HepG2 (cell line): ENCODE measurements around the gene PNLIP. TPM values are rescaled to one million over a fixed set of nuclear protein-coding genes. Genes with fewer than 3 reads are reported as not detected.

Experiments used
- ATAC-seq: fragments of 200-7000 bp; cut with Tn5 transposase; 3 replicates; pipeline ENCODE4 v1.9.1; 2020; ENCODE audit warnings: mild to moderate bottlenecking, moderate library complexity
- BruUV-seq: library from RNA; stranded (reverse); fragments of 400-500 nt; replicated peaks from 2 replicates; lab custom pipeline; 2021; lab: Mats Ljungman, UMichigan
- CTCF ChIA-PET: fragments of 300-600 bp; formaldehyde crosslinking; extraction: SDS; loops from one replicate; lab custom pipeline; 2021; ENCODE audit warnings: low total read pairs, inconsistent platforms, low intra/inter-chr PET ratio; lab: Yijun Ruan, JAX
- POLR2A ChIA-PET: fragments of 350-600 bp; sonication (Branson Sonifier 250); formaldehyde crosslinking; loops from one replicate; lab custom pipeline; 2020; ENCODE audit warnings: antibody characterized with exemption, inconsistent platforms; lab: Yijun Ruan, JAX
- DNase-seq: peaks from one replicate; pipeline ENCODE4 v3.0.0-alpha.2; 2015; ENCODE audit warnings: low spot score
- FAIRE-seq: peaks from 3 replicates; lab custom pipeline; 2011; peaks lifted over from hg19 to GRCh38; lab: Jason Lieb, UNC
- H2AFZ ChIP-seq: one replicate; pipeline ENCODE4 v1.6.1; 2011; ENCODE audit warnings: low read length, inconsistent platforms
- H3K27ac ChIP-seq: fragments of 300-600 bp; 3 replicates; pipeline ENCODE4 v1.8.0; 2011; ENCODE audit warnings: mixed run types, mild to moderate bottlenecking, mixed read lengths, low read length, inconsistent platforms; ENCODE audit not compliant: insufficient read depth; ENCODE audit errors: extremely low read length
- H3K27me3 ChIP-seq, 2 experiments: fragments of 200-600 bp in 1 of 2; 2 replicates in 1 of 2; 3 replicates in 1 of 2; pipeline versions ENCODE4 v1.6.0 to v1.8.0; 2011; ENCODE audit warnings: low read length in 2 of 2, mild to moderate bottlenecking in 2 of 2, moderate library complexity in 2 of 2, inconsistent platforms in 1 of 2; ENCODE audit not compliant: insufficient read depth in 2 of 2, control insufficient read depth in 1 of 2
- H3K36me3 ChIP-seq, 2 experiments: fragments of 200-600 bp in 1 of 2; replicated peaks in 1 of 2; 2 replicates in 1 of 2; 3 replicates in 1 of 2; pipeline versions ENCODE4 v1.5.1 to v1.8.0; 2011; ENCODE audit warnings: low read length in 2 of 2, inconsistent platforms in 1 of 2; ENCODE audit not compliant: insufficient read depth in 2 of 2, control insufficient read depth in 1 of 2
- H3K4me1 ChIP-seq: 2 replicates; pipeline ENCODE4 v1.5.1; 2012; ENCODE audit warnings: low read length, inconsistent platforms; ENCODE audit not compliant: insufficient read depth
- H3K4me2 ChIP-seq: 2 replicates; pipeline ENCODE4 v1.6.0; 2011; ENCODE audit warnings: low read depth, low read length, inconsistent platforms
- H3K4me3 ChIP-seq, 3 experiments: fragments of 200-600 bp in 1 of 3; sonication (generic), shearing (Covaris generic) in 1 of 3; replicated peaks in 1 of 3; 2 replicates each; pipeline ENCODE4 v1.5.1; 2011 to 2016; ENCODE audit warnings: low read length in 3 of 3, inconsistent platforms in 2 of 3, low read depth in 2 of 3, mild to moderate bottlenecking in 2 of 3, control low read depth in 1 of 3, mixed read lengths in 1 of 3; ENCODE audit not compliant: insufficient read depth in 1 of 3
- H3K79me2 ChIP-seq: one replicate; pipeline ENCODE4 v1.6.1; 2011; ENCODE audit warnings: low read length, inconsistent platforms; ENCODE audit not compliant: insufficient read depth
- H3K9ac ChIP-seq: 2 replicates; pipeline ENCODE4 v1.6.0; 2011; ENCODE audit warnings: mild to moderate bottlenecking, low read depth, low read length, inconsistent platforms; ENCODE audit not compliant: insufficient read depth
- H3K9me3 ChIP-seq: 2 replicates; pipeline ENCODE4 v1.5.1; 2012; ENCODE audit warnings: mild to moderate bottlenecking, low read length
- H4K20me1 ChIP-seq: 2 replicates; pipeline ENCODE4 v1.6.0; 2011; ENCODE audit warnings: inconsistent platforms, mild to moderate bottlenecking, low read length, moderate library complexity; ENCODE audit not compliant: insufficient read depth
- CAMTA2 ChIP-seq: sonication (generic); formaldehyde crosslinking; IDR thresholded peaks from 2 replicates; pipeline ENCODE4 v1.4.0; 2020; ENCODE audit warnings: mild to moderate bottlenecking, missing genetic modification reagents, borderline replicate concordance
- PHF5A ChIP-seq: IDR thresholded peaks from one replicate; pipeline ENCODE4 v1.6.1; 2018; ENCODE audit warnings: low read depth, missing genetic modification reagents; ENCODE audit not compliant: unreplicated experiment
- RAD51 ChIP-seq: fragments of 450-650 bp; IDR thresholded peaks from 2 replicates; pipeline ENCODE4 v1.6.1; 2016; ENCODE audit warnings: borderline replicate concordance
- RARA ChIP-seq: IDR thresholded peaks from 2 replicates; pipeline ENCODE4 v1.6.1; 2016; ENCODE audit warnings: missing genetic modification reagents, missing compliant biosample characterization
- RBAK ChIP-seq: sonication (generic); formaldehyde crosslinking; IDR thresholded peaks from 2 replicates; pipeline ENCODE4 v1.5.1; 2020; ENCODE audit warnings: mild to moderate bottlenecking, missing genetic modification reagents
- SYNCRIP ChIP-seq: fragments of 200-400 bp; formaldehyde crosslinking; IDR thresholded peaks from 2 replicates; pipeline ENCODE4 v1.6.1; 2018; ENCODE audit warnings: mild to moderate bottlenecking, low read depth, low read length; ENCODE audit not compliant: insufficient read depth
- TMF1 ChIP-seq: sonication (generic); formaldehyde crosslinking; IDR thresholded peaks from 2 replicates; pipeline ENCODE4 v1.8.1; 2022; ENCODE audit warnings: low read depth, missing genetic modification reagents
- ZNF101 ChIP-seq: sonication (generic); formaldehyde crosslinking; IDR thresholded peaks from 2 replicates; pipeline ENCODE4 v1.4.0; 2020; ENCODE audit warnings: mild to moderate bottlenecking, low read depth, missing genetic modification reagents, borderline replicate concordance
- ZNF205 ChIP-seq: IDR thresholded peaks from 2 replicates; pipeline ENCODE4 v1.6.1; 2018; ENCODE audit warnings: missing biosample characterization, missing genetic modification reagents
- ZNF235 ChIP-seq: sonication (generic); formaldehyde crosslinking; IDR thresholded peaks from 2 replicates; pipeline ENCODE4 v1.8.1; 2023; ENCODE audit warnings: mild to moderate bottlenecking, missing genetic modification reagents, borderline replicate concordance
- ZNF282 ChIP-seq: fragments of 450-650 bp; IDR thresholded peaks from 2 replicates; pipeline ENCODE4 v1.6.1; 2018; ENCODE audit not compliant: partially characterized antibody
- ZNF441 ChIP-seq: sonication (generic); formaldehyde crosslinking; IDR thresholded peaks from 2 replicates; pipeline ENCODE4 v1.7.0; 2021; ENCODE audit warnings: missing genetic modification reagents, borderline replicate concordance
- ZNF550 ChIP-seq: sonication (generic); formaldehyde crosslinking; IDR thresholded peaks from 2 replicates; pipeline ENCODE4 v1.4.0; 2020; ENCODE audit warnings: mild to moderate bottlenecking, missing genetic modification reagents, borderline replicate concordance
- ZNF589 ChIP-seq: sonication (generic); formaldehyde crosslinking; conservative IDR thresholded peaks from 2 replicates; pipeline ENCODE4 v1.8.0; 2022; ENCODE audit warnings: mild to moderate bottlenecking, moderate library complexity, missing genetic modification reagents
- ZNF703 ChIP-seq: sonication (generic); formaldehyde crosslinking; IDR thresholded peaks from 2 replicates; pipeline ENCODE4 v1.5.1; 2020; ENCODE audit warnings: missing genetic modification reagents, mild to moderate bottlenecking, moderate library complexity, borderline replicate concordance
- ZNF782 ChIP-seq: sonication (generic); formaldehyde crosslinking; IDR thresholded peaks from 2 replicates; pipeline ENCODE4 v1.4.0; 2020; ENCODE audit warnings: missing genetic modification reagents, mild to moderate bottlenecking, borderline replicate concordance
- ZZZ3 ChIP-seq: sonication (generic); formaldehyde crosslinking; IDR thresholded peaks from 2 replicates; pipeline ENCODE4 v1.4.0; 2020; ENCODE audit warnings: missing genetic modification reagents, mild to moderate bottlenecking, borderline replicate concordance
- WGBS: methylation state at CpG from one replicate; pipeline ENCODE4 v1.1.6; 2017; ENCODE audit warnings: low lambda C conversion rate; 5-methylcytosine and 5-hydroxymethylcytosine counted together
- in situ Hi-C: cut with HindIII; loops from 2 replicates; pipeline ENCODE4 v1.10.0; 2017; ENCODE audit warnings: low pct_unique_long_range_greater_than_20kb; ENCODE audit not compliant: extremely low pct_ligation_motif_present
- intact Hi-C: fragments of 100-400 bp; cut with micrococcal nuclease; formaldehyde crosslinking; loops from one replicate; pipeline ENCODE4 v1.10.0; 2022; ENCODE audit not compliant: unreplicated experiment
- polyA plus RNA-seq, 8 experiments: library from polyadenylated mRNA; depleted of rRNA in 3 of 8; stranded (reverse) in 7 of 8; unstranded in 1 of 8; fragments of >200 nt; fragmentation: Illumina TruSeq in 4 of 8; extraction: Trizol in 4 of 8; gene quantifications; 2 replicates each; pipeline versions ENCODE4 v1.2.1 to v1.2.3, GENCODE V29; 2011 to 2016; ENCODE audit warnings: low read depth in 4 of 8, missing spikeins in 1 of 8, mixed read lengths in 1 of 8; ENCODE audit not compliant: insufficient read depth in 1 of 8
- total RNA-seq, 5 experiments: library from RNA; depleted of rRNA; stranded (reverse); fragments of >200 nt; fragmentation: Illumina TruSeq; extraction: Trizol; gene quantifications; 2 replicates each; pipeline ENCODE4 v1.2.3, GENCODE V29; 2016; ENCODE audit warnings: low read depth in 1 of 5
- TF ChIP-seq, protein P1 (sequence below): sonication (generic); formaldehyde crosslinking; IDR thresholded peaks from 2 replicates; pipeline ENCODE4 v1.8.1; 2023; ENCODE audit warnings: mild to moderate bottlenecking, missing genetic modification reagents, borderline replicate concordance
- TF ChIP-seq, protein P2 (sequence below): IDR thresholded peaks from 2 replicates; pipeline ENCODE4 v1.6.1; 2016; ENCODE audit warnings: low read depth, missing genetic modification reagents, missing compliant biosample characterization
- TF ChIP-seq, protein P3 (sequence below): sonication (generic); formaldehyde crosslinking; IDR thresholded peaks from 2 replicates; pipeline ENCODE4 v1.4.0; 2020; ENCODE audit warnings: missing genetic modification reagents

Gene PNLIP
- total and polyA plus RNA-seq, 2 of the 13 experiments (the other 11 are each of a cell fraction or from before 2014, with no cell fraction given): not detected

DNA sequence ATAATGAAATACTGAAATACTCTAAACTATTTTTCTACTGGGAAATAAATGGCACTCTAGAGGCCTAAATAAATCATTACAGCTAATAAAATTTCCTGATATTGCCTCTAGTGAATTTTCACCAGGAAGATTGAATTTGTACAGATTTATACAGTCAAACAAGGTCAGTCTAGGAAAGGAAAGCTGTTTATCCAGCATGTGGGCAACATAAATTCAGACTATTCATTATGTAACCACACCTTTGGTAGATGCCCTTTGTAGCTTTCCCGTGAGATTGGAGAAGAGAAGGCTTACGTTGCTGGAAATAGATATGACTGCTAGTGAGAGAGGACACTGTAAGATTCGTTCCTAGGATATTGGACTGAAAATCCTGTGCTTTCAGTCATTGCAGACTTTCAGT is 35.2 kb upstream of the PNLIP start (continued):
- TF ChIP-seq ZZZ3 (no peak), ZNF550 (no peak), ZNF205 (CRISPR knock-in tag) (no peak), ZNF235 (CRISPR knock-in tag) (no peak), ZNF282 (no peak)
- TF ChIP-seq, protein P1, sequence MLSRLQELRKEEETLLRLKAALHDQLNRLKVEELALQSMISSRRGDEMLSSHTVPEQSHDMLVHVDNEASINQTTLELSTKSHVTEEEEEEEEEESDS: no peak
- TF ChIP-seq, protein P2, sequence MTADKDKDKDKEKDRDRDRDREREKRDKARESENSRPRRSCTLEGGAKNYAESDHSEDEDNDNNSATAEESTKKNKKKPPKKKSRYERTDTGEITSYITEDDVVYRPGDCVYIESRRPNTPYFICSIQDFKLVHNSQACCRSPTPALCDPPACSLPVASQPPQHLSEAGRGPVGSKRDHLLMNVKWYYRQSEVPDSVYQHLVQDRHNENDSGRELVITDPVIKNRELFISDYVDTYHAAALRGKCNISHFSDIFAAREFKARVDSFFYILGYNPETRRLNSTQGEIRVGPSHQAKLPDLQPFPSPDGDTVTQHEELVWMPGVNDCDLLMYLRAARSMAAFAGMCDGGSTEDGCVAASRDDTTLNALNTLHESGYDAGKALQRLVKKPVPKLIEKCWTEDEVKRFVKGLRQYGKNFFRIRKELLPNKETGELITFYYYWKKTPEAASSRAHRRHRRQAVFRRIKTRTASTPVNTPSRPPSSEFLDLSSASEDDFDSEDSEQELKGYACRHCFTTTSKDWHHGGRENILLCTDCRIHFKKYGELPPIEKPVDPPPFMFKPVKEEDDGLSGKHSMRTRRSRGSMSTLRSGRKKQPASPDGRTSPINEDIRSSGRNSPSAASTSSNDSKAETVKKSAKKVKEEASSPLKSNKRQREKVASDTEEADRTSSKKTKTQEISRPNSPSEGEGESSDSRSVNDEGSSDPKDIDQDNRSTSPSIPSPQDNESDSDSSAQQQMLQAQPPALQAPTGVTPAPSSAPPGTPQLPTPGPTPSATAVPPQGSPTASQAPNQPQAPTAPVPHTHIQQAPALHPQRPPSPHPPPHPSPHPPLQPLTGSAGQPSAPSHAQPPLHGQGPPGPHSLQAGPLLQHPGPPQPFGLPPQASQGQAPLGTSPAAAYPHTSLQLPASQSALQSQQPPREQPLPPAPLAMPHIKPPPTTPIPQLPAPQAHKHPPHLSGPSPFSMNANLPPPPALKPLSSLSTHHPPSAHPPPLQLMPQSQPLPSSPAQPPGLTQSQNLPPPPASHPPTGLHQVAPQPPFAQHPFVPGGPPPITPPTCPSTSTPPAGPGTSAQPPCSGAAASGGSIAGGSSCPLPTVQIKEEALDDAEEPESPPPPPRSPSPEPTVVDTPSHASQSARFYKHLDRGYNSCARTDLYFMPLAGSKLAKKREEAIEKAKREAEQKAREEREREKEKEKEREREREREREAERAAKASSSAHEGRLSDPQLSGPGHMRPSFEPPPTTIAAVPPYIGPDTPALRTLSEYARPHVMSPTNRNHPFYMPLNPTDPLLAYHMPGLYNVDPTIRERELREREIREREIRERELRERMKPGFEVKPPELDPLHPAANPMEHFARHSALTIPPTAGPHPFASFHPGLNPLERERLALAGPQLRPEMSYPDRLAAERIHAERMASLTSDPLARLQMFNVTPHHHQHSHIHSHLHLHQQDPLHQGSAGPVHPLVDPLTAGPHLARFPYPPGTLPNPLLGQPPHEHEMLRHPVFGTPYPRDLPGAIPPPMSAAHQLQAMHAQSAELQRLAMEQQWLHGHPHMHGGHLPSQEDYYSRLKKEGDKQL (CRISPR knock-in tag): no peak

DNA sequence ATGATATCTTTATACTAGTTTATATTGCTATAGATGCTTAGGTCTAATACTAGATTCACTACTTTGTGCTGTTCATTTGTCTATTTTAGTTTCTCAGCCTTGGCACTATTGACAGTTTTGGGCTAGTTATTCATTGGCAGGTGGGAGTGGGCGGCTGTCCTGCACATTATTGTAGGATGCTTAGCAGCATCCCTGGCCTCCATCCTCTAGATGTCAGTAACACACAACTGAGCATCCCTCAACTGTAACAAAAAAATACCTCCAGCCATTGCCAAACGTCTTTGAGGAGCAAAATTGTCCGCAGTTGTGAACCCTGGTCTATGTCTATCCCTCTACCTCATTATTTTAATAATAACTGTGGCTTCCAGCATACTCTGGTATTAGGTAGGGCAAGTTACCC is 34.4 kb upstream of the PNLIP start:
- BruUV-seq: no TSS peak
- ATAC-seq (no peak), FAIRE-seq (no peak)

More for the DNA sequence above, 34.4 kb upstream of the PNLIP start:
- in situ Hi-C loops (no loop called here), intact Hi-C loops (no loop called here)
- Histone ChIP-seq H3K27me3 (no peaks in the 10 kb centered on the region), H3K27ac (no peak overlapping the region), H3K4me3 (no peak overlapping the region), H3K36me3 (no peaks in the 10 kb centered on the region), H3K79me2 (no peaks in the 10 kb centered on the region), H3K9ac (no peak overlapping the region), H3K4me2 (no peak overlapping the region), H3K4me1 (no peaks in the 10 kb centered on the region), H4K20me1 (no peaks in the 10 kb centered on the region), H3K9me3 (no peaks in the 10 kb centered on the region), H2AFZ (no peak overlapping the region)
- no peak for TF ChIP-seq TMF1 (CRISPR knock-in tag)
- TF ChIP-seq ZNF703 (CRISPR knock-in tag): no peak
- TF ChIP-seq RAD51: no peak
- no peak for TF ChIP-seq PHF5A (CRISPR knock-in tag)
- TF ChIP-seq ZNF441 (CRISPR knock-in tag): no peak
- no peak for TF ChIP-seq RBAK
- no peak for TF ChIP-seq ZNF589
- TF ChIP-seq, protein P3, sequence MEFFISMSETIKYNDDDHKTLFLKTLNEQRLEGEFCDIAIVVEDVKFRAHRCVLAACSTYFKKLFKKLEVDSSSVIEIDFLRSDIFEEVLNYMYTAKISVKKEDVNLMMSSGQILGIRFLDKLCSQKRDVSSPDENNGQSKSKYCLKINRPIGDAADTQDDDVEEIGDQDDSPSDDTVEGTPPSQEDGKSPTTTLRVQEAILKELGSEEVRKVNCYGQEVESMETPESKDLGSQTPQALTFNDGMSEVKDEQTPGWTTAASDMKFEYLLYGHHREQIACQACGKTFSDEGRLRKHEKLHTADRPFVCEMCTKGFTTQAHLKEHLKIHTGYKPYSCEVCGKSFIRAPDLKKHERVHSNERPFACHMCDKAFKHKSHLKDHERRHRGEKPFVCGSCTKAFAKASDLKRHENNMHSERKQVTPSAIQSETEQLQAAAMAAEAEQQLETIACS: no peak
- TF ChIP-seq SYNCRIP: no peak
- no peak for TF ChIP-seq RARA (CRISPR knock-in tag)
- TF ChIP-seq CAMTA2 (CRISPR knock-in tag): no peak
- no peak for TF ChIP-seq ZNF101
- no peak for TF ChIP-seq ZNF782 (CRISPR knock-in tag)
- ChIA-PET CTCF (no interaction called here), POLR2A (no interaction called here)
- 2% methylated on average over 3 of the region's 3 CpGs for WGBS
- DNase-seq: no peak
